GM21381 (cell line): ENCODE data around the gene TERB2.
"Not testable (repeated sequence)": the region's sequence is repeated elsewhere in the genome, so short reads cannot be mapped to it uniquely, and the experiment has no call there.

Experiments
- ATAC-seq: cut with Tn5 transposase; IDR thresholded peaks from one replicate; pipeline ENCODE4 v1.9.1; 2021; ENCODE audit warnings: mild to moderate bottlenecking, moderate library complexity; ENCODE audit not compliant: unreplicated experiment

TERB2 gene

GRCh38 chr15:44956388-44956787, at the start of gene TERB2:
Gene TERB2 (plus strand): TSS chr15:44956687. CDS start chr15:44956719, 32 bp downstream.
- no peak for ATAC-seq

GRCh38 chr15:44909423-44909822, 47.1 kb upstream of the TERB2 start:
- ATAC-seq, result no peak

GRCh38 chr15:44910981-44911625, 45.4 kb upstream of the TERB2 start:
- no peak for ATAC-seq

GRCh38 chr15:44912186-44912585, 44.3 kb upstream of the TERB2 start:
- ATAC-seq, result not testable (repeated sequence)

GRCh38 chr15:44912974-44913448, 43.5 kb upstream of the TERB2 start:
- ATAC-seq, result not testable (repeated sequence)

GRCh38 chr15:44918136-44918535, 38.4 kb upstream of the TERB2 start:
- no peak for ATAC-seq

- not testable (repeated sequence) for ATAC-seq
These were observed 27.8 kb upstream of the TERB2 start for GRCh38 chr15:44928658-44929057.

- not testable (repeated sequence) for ATAC-seq
These were observed 26.2 kb upstream of the TERB2 start for GRCh38 chr15:44930283-44930682.

- ATAC-seq, result not testable (repeated sequence)
These were observed 1.8 kb downstream of the TERB2 start for GRCh38 chr15:44958302-44958701.

- ATAC-seq, result no peak
These were observed 12.0 kb downstream of the TERB2 start for GRCh38 chr15:44968475-44968874.

- no peak for ATAC-seq
These were observed 14.5 kb downstream of the TERB2 start for GRCh38 chr15:44971036-44971435.

- not testable (repeated sequence) for ATAC-seq
These were observed 19.7 kb downstream of the TERB2 start for GRCh38 chr15:44976183-44976582.

GRCh38 chr15:44977781-44978180, 21.3 kb downstream of the TERB2 start:
- ATAC-seq, result not testable (repeated sequence)

- ATAC-seq, result not testable (repeated sequence)
These were observed 23.3 kb downstream of the TERB2 start for GRCh38 chr15:44979617-44980339.

- not testable (repeated sequence) for ATAC-seq
These were observed 27.7 kb downstream of the TERB2 start for GRCh38 chr15:44984144-44984543.

GRCh38 chr15:44986346-44987055, 30.0 kb downstream of the TERB2 start:
- not testable (repeated sequence) for ATAC-seq

- ATAC-seq, result not testable (repeated sequence)
These were observed 31.2 kb downstream of the TERB2 start for GRCh38 chr15:44987711-44988110.

GRCh38 chr15:44988184-44988869, 31.8 kb downstream of the TERB2 start:
- not testable (repeated sequence) for ATAC-seq

- ATAC-seq, result not testable (repeated sequence)
These were observed 32.4 kb downstream of the TERB2 start for GRCh38 chr15:44988870-44989219.

GRCh38 chr15:44997632-44998031, 41.1 kb downstream of the TERB2 start:
- not testable (repeated sequence) for ATAC-seq

- no peak for ATAC-seq
These were observed 42.6 kb downstream of the TERB2 start for GRCh38 chr15:44999105-44999504.
